Mesenteric fat pad (tissue), 1 donor: ENCODE measurements around the gene RHOB. TPM values are rescaled to one million over a fixed set of nuclear protein-coding genes. Genes with fewer than 3 reads are reported as not detected.

Experiments
- DNase-seq: peaks from one replicate; pipeline ENCODE4 v3.0.0-alpha.2; 2020; ENCODE audit warnings: low spot score
- total RNA-seq: library from RNA; stranded (reverse); fragmentation: NEBNext Ultra II Directional; extraction: Animal tissue kit (Norgen Biotek cat#: 25700); gene quantifications from one replicate; pipeline ENCODE4 v1.2.1, GENCODE V29; 2021
- donor health status: DM: yes; HTN: yes; CAD: no.

Gene RHOB
- total RNA-seq, 1 donor from 2014 or later: 677 TPM

DNA sequence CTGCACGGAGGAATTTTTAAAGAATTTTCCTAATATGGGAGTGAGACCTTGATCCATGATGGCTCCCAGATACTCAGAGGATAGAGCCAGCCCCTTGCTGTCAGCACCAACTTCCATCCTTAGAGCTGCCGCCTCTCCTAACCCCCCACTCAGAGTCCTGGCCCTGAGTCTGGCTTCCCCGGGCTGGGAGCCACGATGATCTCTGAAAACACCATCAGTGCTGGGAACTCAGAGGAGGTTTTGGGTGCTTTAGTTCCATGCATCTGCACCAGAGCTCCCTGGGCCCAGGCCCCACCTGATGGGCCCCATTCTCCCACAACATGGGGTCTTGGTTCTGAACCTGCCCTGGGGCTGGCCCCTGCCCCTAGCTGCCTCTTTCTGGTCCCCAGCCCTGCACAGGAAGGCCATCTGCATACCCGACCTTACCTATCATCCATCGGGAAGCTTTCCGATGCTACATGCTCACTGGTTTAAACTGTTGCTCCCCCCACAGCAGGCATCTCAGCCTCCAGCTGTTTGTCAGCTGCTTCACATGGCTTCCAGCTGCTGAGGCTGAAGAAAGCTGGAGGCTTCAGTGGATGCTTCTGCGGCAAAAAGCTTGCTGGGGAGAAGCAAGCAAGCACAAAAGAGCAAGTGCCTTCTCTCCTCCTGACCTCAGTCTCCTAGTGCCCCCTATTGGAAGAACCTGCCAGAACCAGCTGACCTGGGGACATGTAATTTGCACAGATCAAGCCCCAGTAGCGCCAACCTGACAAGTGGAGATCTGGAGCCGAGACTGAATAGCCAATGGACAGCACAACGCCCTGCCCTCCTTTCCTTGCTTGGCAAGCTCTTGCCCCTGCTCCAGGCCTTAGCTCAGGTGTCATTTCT is 24.2 kb upstream of the RHOB start:
- DNase-seq: peak; percentile 84

- peak; percentile 6 for DNase-seq
These were observed 23.5 kb upstream of the RHOB start for GRCh38 chr2:20423359-20423758.

- DNase-seq: peak; percentile 57
These were observed 23.0 kb upstream of the RHOB start for GRCh38 chr2:20423847-20424246.

DNA sequence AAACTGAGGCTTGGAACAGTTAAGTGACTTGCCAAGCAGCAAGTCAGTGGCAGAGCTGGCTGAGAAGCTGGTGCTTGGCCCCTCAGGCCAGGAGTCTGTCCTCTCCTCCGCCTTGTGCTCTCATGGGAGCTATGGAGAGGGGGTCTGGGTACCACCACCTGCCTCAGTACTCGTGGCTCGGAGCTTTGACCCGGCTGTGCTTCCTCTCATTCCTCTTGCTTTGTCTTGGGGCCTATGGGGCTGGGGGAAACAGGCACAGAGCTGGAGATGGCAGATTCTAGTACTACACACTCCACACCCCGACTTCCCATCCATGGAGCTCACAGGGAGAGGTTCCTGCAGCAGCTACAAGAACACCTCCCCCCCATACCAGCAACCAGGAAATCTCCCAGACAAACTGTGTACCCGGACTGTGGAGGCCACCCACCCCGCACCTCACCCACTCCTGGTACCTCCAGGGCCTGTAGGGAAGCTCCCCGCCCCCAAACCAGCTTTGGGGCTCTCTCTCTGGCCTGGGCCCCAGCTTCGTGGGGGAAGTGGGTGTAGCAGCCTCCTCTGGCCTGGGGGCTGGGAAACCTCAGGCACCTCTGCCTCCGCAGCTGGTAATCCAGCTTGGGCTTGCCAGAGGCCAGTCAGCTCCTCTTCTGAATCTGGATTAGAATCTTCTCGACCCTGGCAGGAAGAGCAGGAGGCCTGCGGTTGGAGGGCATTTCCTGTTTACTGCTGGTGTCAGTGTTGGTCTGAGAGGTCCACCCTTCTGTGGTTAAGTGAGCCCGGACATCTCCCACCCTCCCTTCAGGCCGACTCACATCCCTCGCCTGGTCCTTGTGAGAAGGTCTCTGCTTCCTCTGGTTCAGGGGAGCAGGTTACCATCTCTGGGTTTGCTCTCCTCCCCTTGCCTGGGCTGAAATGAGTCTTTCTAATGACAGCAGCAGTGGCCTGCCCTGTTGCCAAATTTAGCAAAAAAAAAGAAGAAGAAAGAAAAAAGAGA is 22.3 kb upstream of the RHOB start:
- peak; percentile 88 for DNase-seq

GRCh38 chr2:20425371-20425881 is 21.4 kb upstream of the RHOB start:
- no peak for DNase-seq

DNA sequence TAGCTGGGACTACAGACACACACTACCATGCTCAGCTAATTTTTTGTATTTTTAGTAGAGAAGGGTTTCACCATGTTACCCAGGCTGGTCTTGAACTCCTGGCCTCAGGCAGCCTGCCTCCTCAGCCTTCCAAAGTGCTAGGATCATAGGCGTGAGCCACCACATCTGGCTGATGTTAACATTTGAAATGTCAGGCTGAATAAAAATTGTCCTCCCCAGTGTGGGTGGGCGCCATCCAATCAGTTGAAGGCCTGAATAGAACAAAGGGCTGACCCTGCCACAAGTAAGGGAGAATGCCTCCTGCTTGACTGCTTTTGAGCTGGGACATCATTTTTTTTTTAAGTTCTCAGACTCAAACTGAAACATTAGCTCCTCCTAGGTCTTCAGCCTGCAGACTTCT is 21.0 kb upstream of the RHOB start:
- DNase-seq: no peak

DNA sequence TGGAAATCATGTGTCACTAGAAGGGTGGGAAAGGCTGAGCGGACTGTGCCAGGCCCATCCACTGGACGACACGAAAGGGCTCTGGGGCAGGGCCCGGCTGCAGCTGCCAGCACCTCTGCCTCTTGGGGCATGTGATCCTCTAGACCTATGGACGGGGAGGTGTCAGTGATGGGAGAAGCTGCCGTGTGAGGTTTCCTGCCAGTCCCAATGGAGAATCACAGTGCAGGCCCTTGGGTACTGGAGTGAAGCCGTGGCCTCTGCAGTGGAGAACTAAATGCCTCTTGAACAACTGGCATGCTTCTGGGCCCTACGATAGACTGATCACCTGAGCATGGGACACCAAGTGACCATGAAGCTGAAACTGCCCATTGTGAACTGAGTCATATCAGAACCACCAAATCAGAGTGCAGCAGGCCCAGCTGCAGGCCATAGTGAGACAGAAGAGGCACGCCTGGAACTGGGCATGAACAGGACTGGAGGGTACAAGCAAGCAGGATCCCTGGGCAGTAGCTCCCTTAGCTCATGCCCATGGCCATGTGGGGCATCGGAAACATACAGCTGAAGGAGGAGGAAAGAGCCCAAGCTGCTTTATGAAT is 18.8 kb upstream of the RHOB start:
- DNase-seq: peak; percentile 41

GRCh38 chr2:20428717-20429490 is 18.0 kb upstream of the RHOB start:
- peak; percentile 24 for DNase-seq

GRCh38 chr2:20429528-20429927 is 17.3 kb upstream of the RHOB start:
- peak; percentile 33 for DNase-seq

DNA sequence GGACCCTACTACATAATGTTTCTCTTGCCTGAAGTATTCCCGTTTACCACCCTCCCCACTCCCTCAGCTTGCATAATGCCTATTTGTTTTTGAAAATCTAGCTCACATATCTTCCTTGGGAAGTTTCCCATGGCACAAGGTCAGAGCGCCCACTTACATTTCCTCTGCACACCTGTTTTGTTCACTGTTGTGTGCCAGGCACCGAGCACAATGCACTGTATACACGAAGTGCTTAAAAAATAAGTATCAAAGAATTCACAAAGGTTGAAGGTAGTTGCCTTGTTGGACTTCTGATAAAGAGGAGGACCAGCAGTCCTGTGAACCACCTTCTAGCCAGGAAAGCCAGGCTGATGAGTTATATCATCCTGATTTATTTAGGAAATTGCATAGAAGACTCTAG is 16.8 kb upstream of the RHOB start:
- peak; percentile 55 for DNase-seq

GRCh38 chr2:20430461-20431300 is 16.2 kb upstream of the RHOB start:
- DNase-seq: peak; percentile 30

GRCh38 chr2:20431301-20431698 is 15.6 kb upstream of the RHOB start:
- no peak for DNase-seq

- DNase-seq: no peak
These were observed 15.1 kb upstream of the RHOB start for GRCh38 chr2:20431772-20432171.

DNA sequence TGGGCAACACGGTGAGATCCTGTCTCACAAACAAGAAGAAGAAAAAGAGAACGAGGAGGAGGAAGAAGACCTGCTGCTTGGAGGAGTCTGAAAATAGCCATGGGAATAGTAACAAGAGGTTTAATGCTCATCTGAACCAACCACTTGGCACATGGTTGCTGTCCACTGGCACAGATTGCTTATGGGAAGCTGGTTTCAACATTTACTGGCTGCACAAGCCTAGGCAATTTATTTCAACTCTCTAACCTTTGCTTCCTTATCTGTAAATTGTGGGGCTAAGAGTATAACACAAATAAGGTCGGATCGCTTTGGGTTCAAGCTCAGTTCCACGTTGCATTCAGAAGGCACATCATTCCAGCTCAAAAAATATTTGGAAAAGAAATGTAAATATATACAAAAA is 14.2 kb upstream of the RHOB start:
- DNase-seq: no peak

GRCh38 chr2:20433249-20433648 is 13.6 kb upstream of the RHOB start:
- DNase-seq: peak; percentile 45

DNA sequence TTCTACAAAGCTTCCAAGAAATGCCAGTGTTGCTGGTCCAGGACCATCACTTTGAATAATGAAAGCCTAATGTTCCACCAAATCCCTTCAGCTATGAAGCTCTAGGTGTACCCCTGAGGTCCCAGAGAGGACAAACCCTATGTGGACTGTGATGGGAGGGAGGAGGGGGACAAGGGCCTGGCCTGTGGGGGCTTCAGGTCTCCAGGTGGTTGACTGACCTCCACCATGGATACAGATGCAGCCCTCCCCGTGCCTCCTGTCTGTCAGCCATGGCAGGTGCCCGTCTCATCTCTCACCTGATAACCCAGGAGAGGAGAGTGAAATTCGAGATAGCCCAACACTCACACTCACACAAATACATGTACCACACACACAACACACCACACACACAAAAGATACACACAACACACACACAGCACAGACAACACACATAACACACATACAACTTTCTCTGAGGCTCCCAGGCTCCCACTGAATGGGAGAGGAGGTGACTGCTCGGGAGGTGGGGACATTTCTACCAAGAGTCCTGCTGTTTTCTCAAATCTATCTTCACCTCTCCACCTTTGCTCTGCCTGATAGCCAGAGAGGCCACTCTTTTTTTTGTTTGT is 12.8 kb upstream of the RHOB start:
- peak; percentile 26 for DNase-seq

DNA sequence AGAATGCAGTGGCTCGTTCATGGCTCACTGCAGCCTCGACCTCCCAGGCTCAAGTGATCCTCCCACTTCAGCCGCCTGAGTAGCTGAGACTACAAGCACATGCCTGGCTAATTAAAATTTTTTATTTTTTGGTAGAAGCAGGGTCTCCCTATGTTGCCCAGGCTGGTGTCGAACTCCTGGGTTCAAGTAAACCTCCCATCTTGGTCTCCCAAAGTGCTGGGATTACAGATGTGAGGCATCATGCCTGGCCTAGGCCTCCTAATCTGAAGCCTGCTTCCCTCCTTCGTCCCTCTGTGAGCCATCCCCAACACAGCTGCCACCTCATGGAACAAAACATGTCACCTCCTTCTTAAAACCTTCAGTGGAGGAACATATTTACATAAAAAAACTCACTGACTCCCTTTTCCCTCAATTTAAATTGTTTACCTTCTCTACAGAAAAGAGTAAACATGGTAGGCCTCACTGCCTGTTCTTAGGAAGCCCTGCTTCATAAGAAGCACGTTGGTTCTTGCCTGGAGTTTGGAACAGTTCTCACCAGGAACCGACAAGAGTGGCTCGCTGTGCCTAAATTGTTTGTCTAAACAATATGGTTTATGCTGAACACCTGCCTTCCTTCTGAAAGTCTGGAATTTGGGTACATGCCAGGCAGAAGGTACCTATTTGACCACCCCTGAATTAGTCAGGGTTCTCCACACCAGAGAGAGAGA is 12.1 kb upstream of the RHOB start:
- DNase-seq: peak; percentile 53

DNA sequence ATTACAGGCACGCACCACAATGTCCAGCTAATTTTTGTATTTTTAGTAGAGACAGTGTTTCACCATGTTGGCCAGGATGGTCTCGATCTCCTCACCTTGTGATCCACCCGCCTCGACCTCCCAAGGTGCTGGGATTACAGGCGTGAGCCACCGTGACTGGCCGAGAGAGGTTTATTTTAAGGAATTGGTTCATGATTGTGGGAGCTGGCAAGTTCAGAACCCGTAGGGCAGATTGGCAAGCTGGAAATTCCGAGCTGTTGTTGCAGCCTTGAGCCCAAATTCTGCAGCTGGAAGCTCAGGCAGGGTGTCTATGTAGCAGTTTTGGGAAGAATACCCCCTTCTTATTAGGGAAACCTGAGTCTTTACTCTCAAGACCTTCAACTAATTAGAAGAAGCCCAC is 11.4 kb upstream of the RHOB start:
- peak; percentile 59 for DNase-seq
